CD14-positive monocyte (primary cell): ENCODE data around the gene ITGB2. TPM values are rescaled to one million over a fixed set of nuclear protein-coding genes. Genes with fewer than 3 reads are reported as not detected.
A peak's percentile ranks its signal among the peaks of the same experiment; 100 is the strongest.

Source experiments
- DNase-seq, 3 donors: peaks; one replicate each; pipeline ENCODE4 v3.0.0-alpha.2; 2011 to 2022
- H2AFZ ChIP-seq: 2 replicates; pipeline ENCODE4 v1.6.0; 2012; ENCODE audit warnings: mild to moderate bottlenecking, low read depth, low read length, inconsistent platforms; ENCODE audit not compliant: insufficient read depth, poor library complexity, severe bottlenecking
- H3K27ac ChIP-seq, 2 donors: 1 replicate in 1 of 2; 2 replicates in 1 of 2; pipeline ENCODE4 v1.5.1; 2012 to 2013; ENCODE audit warnings: low read length in 2 of 2, control low read depth in 1 of 2, inconsistent platforms in 1 of 2, low read depth in 1 of 2, mild to moderate bottlenecking in 1 of 2
- H3K27me3 ChIP-seq, 2 donors: one replicate each; pipeline versions ENCODE4 v1.6.0 to v1.6.1; 2011 to 2013; ENCODE audit warnings: low read length in 2 of 2; ENCODE audit not compliant: control insufficient read depth in 2 of 2, insufficient read depth in 2 of 2
- H3K36me3 ChIP-seq, 2 donors: replicated peaks in 1 of 2; 1 replicate in 1 of 2; 2 replicates in 1 of 2; pipeline versions ENCODE4 v1.5.1 to v1.6.1; 2012 to 2013; ENCODE audit warnings: low read length in 2 of 2, control low read depth in 1 of 2, inconsistent platforms in 1 of 2, mild to moderate bottlenecking in 1 of 2; ENCODE audit not compliant: insufficient read depth in 2 of 2, control insufficient read depth in 1 of 2
- H3K4me1 ChIP-seq, 2 donors: 1 replicate in 1 of 2; 2 replicates in 1 of 2; pipeline versions ENCODE4 v1.5.1 to v1.6.1; 2012 to 2013; ENCODE audit warnings: low read length in 2 of 2, control low read depth in 1 of 2, inconsistent platforms in 1 of 2, mild to moderate bottlenecking in 1 of 2, moderate library complexity in 1 of 2; ENCODE audit not compliant: insufficient read depth in 2 of 2, control insufficient read depth in 1 of 2
- H3K4me2 ChIP-seq: replicated peaks from 2 replicates; pipeline ENCODE3; 2012; ENCODE audit warnings: low read length, moderate library complexity, mild to moderate bottlenecking; ENCODE audit not compliant: poor library complexity, severe bottlenecking; ENCODE audit errors: extremely low read depth
- H3K4me3 ChIP-seq, 3 experiments: fragments of 200-600 bp in 1 of 3; sonication (generic) in 1 of 3; replicated peaks in 1 of 3; 1 replicate in 2 of 3; 2 replicates in 1 of 3; pipeline ENCODE4 v1.5.1; 2011 to 2013; ENCODE audit warnings: low read length in 3 of 3, mild to moderate bottlenecking in 3 of 3, control low read depth in 2 of 3, low read depth in 2 of 3, inconsistent platforms in 1 of 3, moderate library complexity in 1 of 3
- H3K79me2 ChIP-seq: 2 replicates; pipeline ENCODE4 v1.6.0; 2012; ENCODE audit warnings: mild to moderate bottlenecking, control low read depth, inconsistent platforms, low read length, moderate library complexity; ENCODE audit not compliant: insufficient read depth
- H3K9ac ChIP-seq: 2 replicates; pipeline ENCODE4 v1.6.0; 2017; ENCODE audit warnings: low read length, mild to moderate bottlenecking; ENCODE audit not compliant: insufficient read depth, poor library complexity, severe bottlenecking
- H3K9me3 ChIP-seq, 2 donors: replicated peaks in 1 of 2; 1 replicate in 1 of 2; 2 replicates in 1 of 2; pipeline versions ENCODE4 v1.5.1 to v1.6.1; 2012 to 2013; ENCODE audit warnings: low read length in 2 of 2, control low read depth in 1 of 2; ENCODE audit not compliant: control insufficient read depth in 1 of 2, insufficient read depth in 1 of 2
- H4K20me1 ChIP-seq: 2 replicates; pipeline ENCODE4 v1.6.0; 2012; ENCODE audit warnings: mild to moderate bottlenecking, low read length, control low read depth, moderate library complexity; ENCODE audit not compliant: insufficient read depth
- H3K27ac Mint-ChIP-seq, 7 donors: one replicate each; pipeline ENCODE4 v1.8.0; 2020; ENCODE audit warnings: mild to moderate bottlenecking in 7 of 7, mixed read lengths in 7 of 7, moderate library complexity in 6 of 7, inconsistent platforms in 2 of 7
- H3K27me3 Mint-ChIP-seq, 3 donors: one replicate each; pipeline ENCODE4 v1.8.0; 2021 to 2022; ENCODE audit warnings: low read depth in 3 of 3, mild to moderate bottlenecking in 3 of 3, mixed read lengths in 3 of 3, moderate library complexity in 3 of 3, inconsistent platforms in 1 of 3
- H3K36me3 Mint-ChIP-seq, 2 donors: one replicate each; pipeline ENCODE4 v1.8.0; 2020; ENCODE audit warnings: mixed read lengths in 2 of 2, inconsistent platforms in 1 of 2, mild to moderate bottlenecking in 1 of 2
- H3K4me1 Mint-ChIP-seq: one replicate; pipeline ENCODE4 v1.8.0; 2020; ENCODE audit warnings: mild to moderate bottlenecking, mixed read lengths
- H3K4me3 Mint-ChIP-seq, 2 donors: one replicate each; pipeline ENCODE4 v1.8.0; 2020; ENCODE audit warnings: mild to moderate bottlenecking in 2 of 2, mixed read lengths in 2 of 2, moderate library complexity in 1 of 2
- H3K9me3 Mint-ChIP-seq, 7 donors: one replicate each; pipeline ENCODE4 v1.8.0; 2020 to 2022; ENCODE audit warnings: mixed read lengths in 7 of 7, mild to moderate bottlenecking in 6 of 7, moderate library complexity in 6 of 7, inconsistent platforms in 2 of 7
- WGBS: methylation state at CpG from one replicate; pipeline ENCODE4 v1.1.5; 2013; ENCODE audit warnings: missing lambda C conversion rate; ENCODE audit not compliant: insufficient coverage; 5-methylcytosine and 5-hydroxymethylcytosine counted together
- intact Hi-C, 2 donors: fragments of 100-400 bp; cut with micrococcal nuclease; formaldehyde crosslinking; loops; one replicate each; pipeline versions ENCODE4 v1.15.0 to v1.15.1; 2023
- polyA plus RNA-seq, 3 donors: library from polyadenylated mRNA; depleted of rRNA in 1 of 3; unstranded in 2 of 3; stranded (reverse) in 1 of 3; fragments of 300-500 nt in 2 of 3; fragments of >200 nt in 1 of 3; fragmentation: Illumina TruSeq in 2 of 3; gene quantifications; 1 replicate in 2 of 3; 2 replicates in 1 of 3; pipeline ENCODE4 v1.2.3, GENCODE V29; 2012 to 2021
- TF ChIP-seq, protein P1 (sequence below): fragments of 200-600 bp; IDR thresholded peaks from one replicate; pipeline ENCODE4 v1.8.0; 2022; ENCODE audit warnings: antibody characterized with exemption, mild to moderate bottlenecking

ITGB2 gene
- polyA plus RNA-seq, 3 donors = 1,470 to 1,628 (median 1,602) TPM

DNA sequence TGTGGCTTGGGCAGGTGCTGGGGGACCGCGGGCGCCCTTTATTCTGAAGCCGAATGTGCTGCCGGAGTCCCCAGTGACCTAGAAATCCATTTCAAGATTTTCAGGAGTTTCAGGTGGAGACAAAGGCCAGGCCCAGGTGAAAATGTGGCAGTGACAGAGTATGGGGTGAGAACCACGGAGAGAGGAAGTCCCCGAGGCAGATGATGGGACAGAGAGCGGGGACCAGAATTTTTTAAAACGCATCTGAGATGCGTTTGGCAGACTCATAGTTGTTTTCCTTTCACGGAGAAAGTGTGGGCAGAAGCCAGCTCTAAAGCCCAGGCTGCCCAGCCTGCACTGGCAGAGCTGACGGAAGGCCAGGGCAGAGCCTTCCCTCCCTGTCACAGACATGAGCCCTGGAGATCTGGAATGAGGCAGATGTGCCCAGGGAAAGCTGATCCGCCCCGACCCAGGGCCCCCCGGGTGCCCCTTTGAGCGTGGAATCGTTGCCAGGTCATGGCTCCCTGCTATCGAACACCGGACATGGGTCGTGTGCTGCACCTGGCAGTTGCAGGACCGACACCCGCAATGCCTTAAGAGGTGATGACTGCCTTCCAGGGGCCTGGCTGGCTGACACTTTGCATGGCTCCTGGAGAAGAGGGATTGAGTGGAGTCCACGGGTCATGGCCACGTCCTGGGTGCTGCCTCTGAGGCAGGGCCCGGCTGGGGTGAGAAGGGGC, 12.7 kb upstream of the ITGB2 start:
- Histone ChIP-seq H3K27me3 (no peaks in the 10 kb centered on the region), H3K4me3 (peak overlapping the region; percentile 49 to 81 (median 71)), H3K27ac (peak overlapping the region in 1 of 2 donors; percentile 59), H3K4me2 (peak overlapping the region; percentile 88), H3K9ac (peak overlapping the region; percentile 76), H3K79me2 (peaks cover 64% of the 10 kb centered on the region), H4K20me1 (peaks cover 30% of the 10 kb centered on the region), H3K9me3 (peaks cover 3 to 6% of the 10 kb centered on the region in 2 donors), H3K36me3 (peaks cover 0 to 7% of the 10 kb centered on the region in 2 donors), H3K4me1 (peaks cover 49 to 54% of the 10 kb centered on the region in 2 donors), H2AFZ (no peak overlapping the region)
- WGBS = 59% methylated on average over 24 of the region's 25 CpGs
- intact Hi-C loops = loop anchor here in 1 of 2 donors (5.0 kb wide), 1 partner anchor 116 kb away; the partner anchor contains the start of gene SUMO3
- Mint-ChIP-seq H3K27me3 (peaks cover 2 to 7% (median 3%) of the 10 kb centered on the region in 3 donors), H3K4me3 (peak overlapping the region; percentile 76 to 83), H3K9me3 (peaks cover 0 to 9% (median 7%) of the 10 kb centered on the region in 7 donors), H3K36me3 (peaks cover 10 to 33% of the 10 kb centered on the region in 2 donors), H3K4me1 (peaks cover 45% of the 10 kb centered on the region), H3K27ac (no peak overlapping the region)
- TF ChIP-seq, protein P1, sequence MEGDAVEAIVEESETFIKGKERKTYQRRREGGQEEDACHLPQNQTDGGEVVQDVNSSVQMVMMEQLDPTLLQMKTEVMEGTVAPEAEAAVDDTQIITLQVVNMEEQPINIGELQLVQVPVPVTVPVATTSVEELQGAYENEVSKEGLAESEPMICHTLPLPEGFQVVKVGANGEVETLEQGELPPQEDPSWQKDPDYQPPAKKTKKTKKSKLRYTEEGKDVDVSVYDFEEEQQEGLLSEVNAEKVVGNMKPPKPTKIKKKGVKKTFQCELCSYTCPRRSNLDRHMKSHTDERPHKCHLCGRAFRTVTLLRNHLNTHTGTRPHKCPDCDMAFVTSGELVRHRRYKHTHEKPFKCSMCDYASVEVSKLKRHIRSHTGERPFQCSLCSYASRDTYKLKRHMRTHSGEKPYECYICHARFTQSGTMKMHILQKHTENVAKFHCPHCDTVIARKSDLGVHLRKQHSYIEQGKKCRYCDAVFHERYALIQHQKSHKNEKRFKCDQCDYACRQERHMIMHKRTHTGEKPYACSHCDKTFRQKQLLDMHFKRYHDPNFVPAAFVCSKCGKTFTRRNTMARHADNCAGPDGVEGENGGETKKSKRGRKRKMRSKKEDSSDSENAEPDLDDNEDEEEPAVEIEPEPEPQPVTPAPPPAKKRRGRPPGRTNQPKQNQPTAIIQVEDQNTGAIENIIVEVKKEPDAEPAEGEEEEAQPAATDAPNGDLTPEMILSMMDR = no peak
- no peak for DNase-seq

DNA sequence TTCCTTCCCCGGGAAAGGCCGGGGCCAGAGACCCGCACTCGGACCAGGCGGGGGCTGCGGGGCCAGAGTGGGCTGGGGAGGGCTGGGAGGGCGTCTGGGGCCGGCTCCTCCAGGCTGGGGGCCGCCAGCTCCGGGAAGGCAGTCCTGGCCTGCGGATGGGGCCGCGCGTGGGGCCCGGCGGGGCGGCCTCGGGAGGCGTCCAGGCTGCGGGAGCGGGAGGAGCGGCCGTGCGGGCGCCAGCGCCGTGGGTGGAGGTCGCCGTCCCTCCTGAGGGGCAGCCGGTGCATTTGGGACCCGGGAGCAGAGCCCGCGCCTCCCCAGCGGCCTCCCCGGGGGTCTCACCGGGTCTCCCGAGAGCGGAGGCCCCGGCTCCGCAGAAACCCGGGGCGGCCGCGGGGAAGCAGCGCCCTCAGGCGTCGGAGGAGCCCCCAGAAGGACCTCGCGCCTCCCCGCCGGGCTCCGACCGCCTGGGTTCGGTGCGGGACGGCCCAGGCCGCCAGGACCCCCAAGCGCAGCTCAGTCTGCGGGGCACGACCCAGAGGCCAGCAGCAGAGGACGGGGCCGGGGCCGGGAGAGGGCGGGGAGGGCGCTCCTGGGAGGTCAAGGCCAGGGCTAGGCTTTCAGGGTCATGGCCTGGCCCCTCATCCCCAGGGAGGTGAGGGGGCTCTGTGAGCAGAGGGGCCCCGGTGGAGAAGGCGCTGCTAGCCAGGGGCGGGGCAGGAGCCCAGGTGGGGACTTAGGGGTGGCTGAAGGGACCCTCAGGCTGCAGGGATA, 11.9 kb upstream of the ITGB2 start:
- WGBS = under 1% methylated on average over 66 of the region's 68 CpGs
- H3K9me3 ChIP-seq = peaks cover under 1 to 2% of the 10 kb centered on the region in 2 donors
- peaks cover 0 to 7% of the 10 kb centered on the region in 2 donors for H3K36me3 ChIP-seq
- TF ChIP-seq, protein P1 = peak; percentile 71
- Mint-ChIP-seq H3K4me1 (peaks cover 51% of the 10 kb centered on the region), H3K4me3 (peak overlapping the region; percentile 81 to 95), H3K36me3 (peaks cover 10 to 32% of the 10 kb centered on the region in 2 donors), H3K9me3 (peaks cover 0 to 6% (median 2%) of the 10 kb centered on the region in 7 donors), H3K27ac (peak overlapping the region in 3 of 7 donors; percentile 57 to 82 (median 63)), H3K27me3 (peaks cover 0 to 7% (median 3%) of the 10 kb centered on the region in 3 donors)
- peaks cover 30% of the 10 kb centered on the region for H4K20me1 ChIP-seq
- peaks cover 71% of the 10 kb centered on the region for H3K79me2 ChIP-seq
- H3K4me1 ChIP-seq = peaks cover 56 to 61% of the 10 kb centered on the region in 2 donors
- peak overlapping the region; percentile 61 for H2AFZ ChIP-seq
- intact Hi-C loops = loop anchor here in 1 of 2 donors (5.0 kb wide), 1 partner anchor 115 kb away; the partner anchor contains the start of gene SUMO3
- H3K4me3 ChIP-seq = peak overlapping the region; percentile 71 to 81 (median 79)
- H3K9ac ChIP-seq = peak overlapping the region; percentile 76
- H3K27me3 ChIP-seq = no peaks in the 10 kb centered on the region
- peak overlapping the region; percentile 76 to 84 for H3K27ac ChIP-seq
- peak in 2 of 3 donors; percentile 38 to 44 for DNase-seq
- H3K4me2 ChIP-seq = peak overlapping the region; percentile 88
